Measurements from ENCODE around the gene CCDC51. TPM values are rescaled to one million over a fixed set of nuclear protein-coding genes. Genes with fewer than 3 reads are reported as not detected.

CCDC51 gene
- total and polyA plus RNA-seq, 9 of the 15 experiments (the other 6 are each of a cell fraction or from before 2014, with no cell fraction given): 6.5 to 18.6 (median 15.7) TPM

- H3K9ac ChIP-seq (ENCODE audit: insufficient read depth in 1 of 2, low read depth in 2 of 2, low read length in 2 of 2): no peak overlapping the region
- no TSS peak for BruUV-seq (replicated peaks)
- no peak for DNase-seq (ENCODE audit: extremely low read depth in 1 of 4, low spot score in 3 of 4)
- H3K9me1 ChIP-seq (ENCODE audit: control insufficient read depth, insufficient read depth, low read length): no peaks in the 10 kb centered on the region
- H3K36me3 ChIP-seq (ENCODE audit: control insufficient read depth, insufficient read depth, low read length): no peaks in the 10 kb centered on the region
- H3K9me3 ChIP-seq (replicated peaks; ENCODE audit: control insufficient read depth, insufficient read depth, low read depth, low read length): no peaks in the 10 kb centered on the region
- CTCF ChIA-PET (ENCODE audit: low intra/inter-chr PET ratio): no interaction called here
- no peaks in the 10 kb centered on the region for H3K79me2 ChIP-seq (ENCODE audit: control insufficient read depth, insufficient read depth, low read length)
- ATAC-seq: no peak
- H3K4me2 ChIP-seq (ENCODE audit: insufficient read depth, low read length): no peak overlapping the region
- in situ Hi-C loops (cut with MboI) (no loop called here), intact Hi-C loops (cut with micrococcal nuclease) (no loop called here)
- no peak for FAIRE-seq
- no peaks in the 10 kb centered on the region for H3K27me3 ChIP-seq (ENCODE audit: control insufficient read depth in 2 of 2, insufficient read depth in 2 of 2, low read length in 2 of 2)
- no peak overlapping the region for H2AFZ ChIP-seq (ENCODE audit: low read depth, low read length)
- H3K27ac ChIP-seq (ENCODE audit: extremely low read depth, low read depth, low read length): no peak overlapping the region
- POLR2A ChIA-PET: interaction anchor here (0.5 to 0.6 kb wide), 2 partner anchors 193 to 673 kb away, joined by 3 read pairs; no protein-coding TSS in a partner anchor
- peaks cover 0 to 5% of the 10 kb centered on the region in 2 experiments; a peak in 2 of 5 replicates for H3K4me1 ChIP-seq (replicated peaks in 1 of 2; ENCODE audit: control insufficient read depth in 2 of 2, insufficient read depth in 2 of 2, low read length in 2 of 2)
- no peaks in the 10 kb centered on the region for H4K20me1 ChIP-seq (replicated peaks; ENCODE audit: control insufficient read depth, insufficient read depth, low read length)
- H3K4me3 ChIP-seq: no peak overlapping the region
- WGBS (ENCODE audit: insufficient coverage, low coverage, missing lambda C conversion rate): 63% methylated on average over 7 of the region's 17 CpGs
- TF ChIP-seq KLF1 (tag; IDR thresholded peaks at IDR 0.05): no peak
- TF ChIP-seq DPF2 (IDR thresholded peaks at IDR 0.05): no peak
- TF ChIP-seq ZNF707 (CRISPR knock-in tag; conservative IDR thresholded peaks at IDR 0.05): no peak
- TF ChIP-seq PREB (CRISPR knock-in tag; IDR thresholded peaks at IDR 0.05): no peak
- no peak for TF ChIP-seq XRCC4 (IDR thresholded peaks at IDR 0.05; ENCODE audit: extremely low read depth, insufficient read depth, insufficient read length)
- TF ChIP-seq ZNF12 (CRISPR knock-in tag; IDR thresholded peaks at IDR 0.05): no peak
- no peak for TF ChIP-seq ZBTB49 (CRISPR knock-in tag; IDR thresholded peaks at IDR 0.05; ENCODE audit: borderline replicate concordance)
- no peak for TF ChIP-seq ZNF347 (CRISPR knock-in tag; IDR thresholded peaks at IDR 0.05; ENCODE audit: low read depth)
- TF ChIP-seq CGGBP1 (CRISPR knock-in tag; IDR thresholded peaks at IDR 0.05): no peak
- no peak for TF ChIP-seq CBX3 (IDR thresholded peaks at IDR 0.05; ENCODE audit: borderline replicate concordance in 1 of 2, low read length in 2 of 2)
- TF ChIP-seq ETS2 (tag; IDR thresholded peaks at IDR 0.05; ENCODE audit: borderline replicate concordance, poor library complexity, severe bottlenecking): no peak
- no peak for TF ChIP-seq CCNT2 (IDR thresholded peaks at IDR 0.05; ENCODE audit: borderline replicate concordance, extremely low read depth, insufficient read length, low read depth, low read length)
These were observed 21.8 kb downstream of the CCDC51 start for GRCh38 chr3:48418140-48418539.

Measured in K562 (cell line).